HL-60 (cell line): ENCODE results near the gene PBX1.

ENCODE experiments used
- TF ChIP-seq, protein P1 (sequence below): IDR thresholded peaks from one replicate; pipeline ENCODE4 v1.5.1; 2011; ENCODE audit warnings: low read length, control low read depth, inconsistent platforms; ENCODE audit not compliant: insufficient read depth
- TF ChIP-seq, protein P2 (sequence below): IDR thresholded peaks from 2 replicates; pipeline ENCODE4 v1.6.1; 2012; ENCODE audit warnings: low read depth; ENCODE audit not compliant: insufficient replicate concordance

DNA sequence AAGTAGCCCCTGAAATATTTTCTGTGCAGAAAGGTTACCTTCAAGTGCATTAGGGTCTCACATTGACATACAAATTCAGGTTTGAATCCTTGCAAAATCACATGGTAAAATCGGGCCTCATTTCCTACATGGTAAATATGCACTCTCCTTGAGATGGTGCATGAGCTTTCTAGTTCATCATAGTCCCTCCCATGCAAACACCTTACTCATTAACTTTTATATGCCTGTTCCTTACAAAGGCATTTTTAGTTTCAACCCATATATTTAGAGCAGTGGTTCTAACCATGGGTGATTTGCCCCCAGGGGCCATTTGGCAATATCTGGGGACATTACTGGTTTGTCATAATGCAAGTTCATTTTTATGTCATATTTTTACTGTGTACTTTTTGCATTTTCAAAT is 37.2 kb downstream of the PBX1 start:
- TF ChIP-seq, protein P1, sequence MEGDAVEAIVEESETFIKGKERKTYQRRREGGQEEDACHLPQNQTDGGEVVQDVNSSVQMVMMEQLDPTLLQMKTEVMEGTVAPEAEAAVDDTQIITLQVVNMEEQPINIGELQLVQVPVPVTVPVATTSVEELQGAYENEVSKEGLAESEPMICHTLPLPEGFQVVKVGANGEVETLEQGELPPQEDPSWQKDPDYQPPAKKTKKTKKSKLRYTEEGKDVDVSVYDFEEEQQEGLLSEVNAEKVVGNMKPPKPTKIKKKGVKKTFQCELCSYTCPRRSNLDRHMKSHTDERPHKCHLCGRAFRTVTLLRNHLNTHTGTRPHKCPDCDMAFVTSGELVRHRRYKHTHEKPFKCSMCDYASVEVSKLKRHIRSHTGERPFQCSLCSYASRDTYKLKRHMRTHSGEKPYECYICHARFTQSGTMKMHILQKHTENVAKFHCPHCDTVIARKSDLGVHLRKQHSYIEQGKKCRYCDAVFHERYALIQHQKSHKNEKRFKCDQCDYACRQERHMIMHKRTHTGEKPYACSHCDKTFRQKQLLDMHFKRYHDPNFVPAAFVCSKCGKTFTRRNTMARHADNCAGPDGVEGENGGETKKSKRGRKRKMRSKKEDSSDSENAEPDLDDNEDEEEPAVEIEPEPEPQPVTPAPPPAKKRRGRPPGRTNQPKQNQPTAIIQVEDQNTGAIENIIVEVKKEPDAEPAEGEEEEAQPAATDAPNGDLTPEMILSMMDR = no peak
- TF ChIP-seq, protein P2, sequence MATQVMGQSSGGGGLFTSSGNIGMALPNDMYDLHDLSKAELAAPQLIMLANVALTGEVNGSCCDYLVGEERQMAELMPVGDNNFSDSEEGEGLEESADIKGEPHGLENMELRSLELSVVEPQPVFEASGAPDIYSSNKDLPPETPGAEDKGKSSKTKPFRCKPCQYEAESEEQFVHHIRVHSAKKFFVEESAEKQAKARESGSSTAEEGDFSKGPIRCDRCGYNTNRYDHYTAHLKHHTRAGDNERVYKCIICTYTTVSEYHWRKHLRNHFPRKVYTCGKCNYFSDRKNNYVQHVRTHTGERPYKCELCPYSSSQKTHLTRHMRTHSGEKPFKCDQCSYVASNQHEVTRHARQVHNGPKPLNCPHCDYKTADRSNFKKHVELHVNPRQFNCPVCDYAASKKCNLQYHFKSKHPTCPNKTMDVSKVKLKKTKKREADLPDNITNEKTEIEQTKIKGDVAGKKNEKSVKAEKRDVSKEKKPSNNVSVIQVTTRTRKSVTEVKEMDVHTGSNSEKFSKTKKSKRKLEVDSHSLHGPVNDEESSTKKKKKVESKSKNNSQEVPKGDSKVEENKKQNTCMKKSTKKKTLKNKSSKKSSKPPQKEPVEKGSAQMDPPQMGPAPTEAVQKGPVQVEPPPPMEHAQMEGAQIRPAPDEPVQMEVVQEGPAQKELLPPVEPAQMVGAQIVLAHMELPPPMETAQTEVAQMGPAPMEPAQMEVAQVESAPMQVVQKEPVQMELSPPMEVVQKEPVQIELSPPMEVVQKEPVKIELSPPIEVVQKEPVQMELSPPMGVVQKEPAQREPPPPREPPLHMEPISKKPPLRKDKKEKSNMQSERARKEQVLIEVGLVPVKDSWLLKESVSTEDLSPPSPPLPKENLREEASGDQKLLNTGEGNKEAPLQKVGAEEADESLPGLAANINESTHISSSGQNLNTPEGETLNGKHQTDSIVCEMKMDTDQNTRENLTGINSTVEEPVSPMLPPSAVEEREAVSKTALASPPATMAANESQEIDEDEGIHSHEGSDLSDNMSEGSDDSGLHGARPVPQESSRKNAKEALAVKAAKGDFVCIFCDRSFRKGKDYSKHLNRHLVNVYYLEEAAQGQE = no peak
